Measurements from ENCODE around the gene FLRT2. TPM values are rescaled to one million over a fixed set of nuclear protein-coding genes. Genes with fewer than 3 reads are reported as not detected.

FLRT2 gene
- total and polyA plus RNA-seq, 10 of the 15 experiments (the other 5 are each of a cell fraction or from before 2014, with no cell fraction given) = 0.03 to 0.13 TPM; not detected in 8

- H3K36me3 ChIP-seq (ENCODE audit: control insufficient read depth in 2 of 2, insufficient read depth in 2 of 2, low read length in 1 of 2) = no peaks in the 10 kb centered on the region
- H4K20me1 ChIP-seq (ENCODE audit: control insufficient read depth, insufficient read depth) = no peaks in the 10 kb centered on the region
- RAD21 ChIA-PET (ENCODE audit: unreplicated experiment) = no interaction called here
- H2AFZ ChIP-seq (ENCODE audit: control insufficient read depth, low read depth, low read length) = no peak overlapping the region
- in situ Hi-C loops (cut with MboI) (no loop called here), intact Hi-C loops (cut with micrococcal nuclease; ENCODE audit: unreplicated experiment) (no loop called here)
- no peak overlapping the region for H3K4me3 ChIP-seq
- SMC1A ChIA-PET (ENCODE audit: uncharacterized antibody, unreplicated experiment) = no interaction called here
- H3K9ac ChIP-seq (ENCODE audit: control insufficient read depth, insufficient read depth, low read length) = no peak overlapping the region
- no peaks in the 10 kb centered on the region for H3K4me1 ChIP-seq (ENCODE audit: control insufficient read depth, insufficient read depth, low read length)
- BruUV-seq (replicated peaks) = no TSS peak
- no peak overlapping the region for H3K27ac ChIP-seq (ENCODE audit: control insufficient read depth, insufficient read depth)
- H3K27me3 ChIP-seq (replicated peaks in 1 of 2; ENCODE audit: control insufficient read depth in 2 of 2, insufficient read depth in 2 of 2, low read length in 1 of 2) = no peaks in the 10 kb centered on the region
- no peaks in the 10 kb centered on the region for H3K9me3 ChIP-seq (replicated peaks; ENCODE audit: control insufficient read depth, insufficient read depth, low read length)
- CTCF ChIA-PET = no interaction called here
- ATAC-seq (no peak), FAIRE-seq (no peak), DNase-seq (ENCODE audit: low read depth, low spot score) (no peak)
- POLR2A ChIA-PET = no interaction called here
- no peak overlapping the region for H3K4me2 ChIP-seq (ENCODE audit: control insufficient read depth, insufficient read depth)
- WGBS (ENCODE audit: insufficient coverage, insufficient replicate concordance, low lambda C conversion rate, missing lambda C conversion rate) = 67% methylated on average over 10 of the region's 10 CpGs
- TF ChIP-seq RAD51 (IDR thresholded peaks at IDR 0.05) (no peak), ZNF592 (IDR thresholded peaks at IDR 0.05) (no peak), ATF2 (IDR thresholded peaks at IDR 0.05; ENCODE audit: low read length) (no peak), CHD2 (IDR thresholded peaks at IDR 0.05; ENCODE audit: borderline replicate concordance, low read depth, low read length) (no peak)
- H3K79me2 ChIP-seq (ENCODE audit: control insufficient read depth, insufficient read depth, low read length) = no peaks in the 10 kb centered on the region
These were observed 66.0 kb downstream of the FLRT2 start for GRCh38 chr14:85595981-85596380.

Measured in GM12878 (cell line).